Measurements from ENCODE around the gene SLC2A11. TPM values are rescaled to one million over a fixed set of nuclear protein-coding genes. Genes with fewer than 3 reads are reported as not detected.

SLC2A11 gene
- total RNA-seq, 4 donors from 2014 or later, result 17.5 to 30.0 (median 24.3) TPM

DNA sequence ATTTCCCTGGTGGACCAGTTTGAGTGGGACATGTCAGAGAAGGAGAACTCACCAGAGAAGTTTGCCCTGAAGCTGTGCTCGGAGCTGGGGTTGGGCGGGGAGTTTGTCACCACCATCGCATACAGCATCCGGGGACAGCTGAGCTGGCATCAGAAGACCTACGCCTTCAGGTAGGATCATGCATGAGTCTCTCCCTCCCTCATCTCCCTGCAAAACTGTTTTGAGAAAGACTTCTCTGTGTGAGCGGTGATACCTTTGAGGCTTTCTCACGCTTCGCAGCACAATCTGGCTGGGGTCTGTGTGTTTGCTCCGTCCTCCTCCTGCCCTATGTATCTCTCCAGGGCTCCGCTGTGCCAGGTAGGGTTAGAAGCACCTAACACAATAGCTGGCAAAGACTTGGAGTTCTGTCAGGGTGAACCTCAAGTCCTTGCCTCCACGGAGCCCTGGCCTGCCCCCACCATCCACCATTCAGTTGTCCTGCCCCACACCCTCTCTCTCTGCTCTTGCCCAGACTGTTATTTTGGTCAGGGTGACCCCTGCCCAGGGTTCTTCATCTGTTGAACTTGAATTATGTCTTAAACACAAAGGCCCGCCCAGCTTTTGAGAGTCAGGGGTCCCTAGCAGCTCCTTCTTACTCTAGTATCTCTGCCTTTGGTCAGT is 32.3 kb upstream of the SLC2A11 start:
- H3K4me1 ChIP-seq, result peaks cover 0 to 30% of the 10 kb centered on the region in 2 donors
- no peak for DNase-seq
- H3K27ac ChIP-seq, result peak overlapping the region in 1 of 3 donors; percentile 32
- 94 to 99% methylated on average over 9 to 12 of the region's 12 CpGs for WGBS, 2 donors
- H3K27me3 ChIP-seq, result no peaks in the 10 kb centered on the region
- no peak overlapping the region for H3K4me3 ChIP-seq (replicated peaks in 1 of 3)
- peaks cover 30 to 61% of the 10 kb centered on the region in 2 donors for H3K36me3 ChIP-seq
- no peaks in the 10 kb centered on the region for H3K9me3 ChIP-seq
- TF ChIP-seq CTCF (IDR thresholded peaks at IDR 0.05) (no peak), POLR2A (IDR thresholded peaks at IDR 0.05) (no peak)
- intact Hi-C loops (cut with DNase I), result no loop called here

- Histone ChIP-seq H3K36me3 (peaks cover 30 to 51% of the 10 kb centered on the region in 2 donors), H3K27me3 (no peaks in the 10 kb centered on the region), H3K27ac (peak overlapping the region in 1 of 3 donors; percentile 2), H3K4me3 (replicated peaks in 1 of 3) (no peak overlapping the region), H3K4me1 (peaks cover 0 to 19% of the 10 kb centered on the region in 2 donors), H3K9me3 (no peaks in the 10 kb centered on the region)
- TF ChIP-seq CTCF (IDR thresholded peaks at IDR 0.05) (no peak), POLR2A (IDR thresholded peaks at IDR 0.05) (no peak)
- DNase-seq, result no peak
- WGBS, 2 donors, result 80 to 86% methylated on average over 11 to 15 of the region's 15 CpGs
- intact Hi-C loops (cut with DNase I), result no loop called here
These were observed 30.9 kb upstream of the SLC2A11 start for GRCh38 chr22:23826510-23827350.

DNA sequence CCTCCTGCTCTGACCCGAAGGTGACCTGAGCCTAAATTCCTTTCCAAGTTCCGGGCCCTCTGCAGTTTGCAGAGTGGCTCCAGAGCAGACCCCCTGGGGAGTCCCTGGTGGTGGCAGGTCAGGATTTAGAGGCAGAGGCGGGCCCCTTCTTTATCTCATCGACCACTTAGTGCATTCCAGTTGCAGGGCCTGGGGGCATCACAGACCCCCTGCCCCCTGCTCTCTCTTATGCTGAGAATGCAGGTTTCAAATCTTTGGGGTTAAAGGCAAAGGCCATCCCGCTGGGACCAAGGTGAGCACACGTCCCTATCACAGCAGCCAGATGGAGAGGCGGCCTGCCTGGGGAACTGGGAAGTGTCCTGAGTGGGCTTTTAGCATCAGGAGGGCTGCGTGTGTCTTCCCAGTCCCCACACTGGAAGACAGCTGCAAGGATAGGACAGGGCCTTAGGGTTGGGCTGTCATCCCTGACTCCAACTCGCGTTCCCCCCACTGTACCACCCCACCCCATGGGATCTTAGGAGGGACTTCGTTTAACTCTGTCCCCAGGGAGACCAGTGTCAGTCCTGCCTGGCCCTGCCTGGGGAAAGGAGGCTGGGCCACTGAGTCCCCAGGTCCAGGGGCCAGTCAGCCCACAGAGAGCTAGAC is 30.2 kb upstream of the SLC2A11 start:
- H3K27ac ChIP-seq, result peak overlapping the region in 1 of 3 donors; percentile 15
- TF ChIP-seq POLR2A (IDR thresholded peaks at IDR 0.05), result no peak
- no peak for TF ChIP-seq CTCF (IDR thresholded peaks at IDR 0.05)
- 76 to 89% methylated on average over 7 to 10 of the region's 11 CpGs for WGBS, 2 donors
- H3K27me3 ChIP-seq, result no peaks in the 10 kb centered on the region
- no peak overlapping the region for H3K4me3 ChIP-seq (replicated peaks in 1 of 3)
- intact Hi-C loops (cut with DNase I), result no loop called here
- no peaks in the 10 kb centered on the region for H3K9me3 ChIP-seq
- DNase-seq, result no peak
- peaks cover 30 to 46% of the 10 kb centered on the region in 2 donors for H3K36me3 ChIP-seq
- H3K4me1 ChIP-seq, result peaks cover 0 to 12% of the 10 kb centered on the region in 2 donors

DNA sequence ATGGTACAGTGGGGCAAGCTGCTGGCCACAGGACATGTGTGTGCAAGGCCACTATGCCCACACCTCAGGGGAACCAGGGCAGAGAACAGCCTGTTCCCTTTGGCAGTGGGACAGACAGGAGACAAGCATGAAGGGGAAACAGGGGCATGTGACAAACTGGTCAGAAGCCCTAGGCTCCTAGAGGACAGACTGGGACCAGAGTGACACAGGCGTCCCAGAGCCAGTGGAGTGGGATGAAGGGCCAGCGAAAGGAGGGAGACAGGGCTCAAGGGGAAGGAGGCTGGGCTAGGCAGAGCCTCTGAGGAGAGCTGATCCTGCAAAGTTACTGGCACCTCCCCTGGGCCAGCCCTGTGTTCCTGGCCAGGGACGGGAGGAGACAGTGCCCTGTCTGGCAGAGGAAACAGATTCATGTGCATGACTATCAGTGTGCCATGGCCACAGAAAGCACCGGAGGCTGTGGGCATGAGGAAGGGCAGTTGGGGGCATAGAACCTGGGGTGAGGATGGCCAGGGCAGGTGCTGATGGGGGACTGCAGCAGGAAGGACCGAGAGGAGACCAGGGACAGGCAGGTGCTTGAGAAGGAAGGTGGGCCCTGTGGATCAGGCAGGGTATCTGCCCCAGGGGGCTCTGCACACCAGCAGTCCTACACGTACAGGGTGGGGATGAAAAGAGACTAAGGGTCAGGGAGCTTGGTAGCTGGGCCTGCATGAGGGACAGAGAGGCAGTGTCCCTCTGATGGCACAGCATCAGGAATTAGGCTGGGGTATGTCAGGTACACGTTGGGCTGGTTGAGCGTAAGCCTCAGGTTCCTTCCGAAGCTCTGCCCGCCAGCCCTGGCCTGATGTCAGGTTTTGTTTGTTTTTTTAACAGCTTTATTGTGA is 28.6 kb upstream of the SLC2A11 start:
- TF ChIP-seq CTCF (IDR thresholded peaks at IDR 0.05) (no peak), POLR2A (IDR thresholded peaks at IDR 0.05) (no peak)
- intact Hi-C loops (cut with DNase I), result no loop called here
- H3K36me3 ChIP-seq, result peaks cover 31 to 43% of the 10 kb centered on the region in 2 donors

More for the DNA sequence above, 28.6 kb upstream of the SLC2A11 start:
- Histone ChIP-seq H3K27ac (no peak overlapping the region), H3K4me1 (peaks cover 0 to 10% of the 10 kb centered on the region in 2 donors), H3K27me3 (no peaks in the 10 kb centered on the region), H3K9me3 (no peaks in the 10 kb centered on the region), H3K4me3 (replicated peaks in 1 of 3) (no peak overlapping the region)
- 90 to 91% methylated on average over 10 of the region's 10 CpGs for WGBS, 2 donors
- peak in 1 of 2 donors; percentile 37 for DNase-seq

All from thyroid gland (tissue), 4 donors.